ENCODE results near the gene TPRG1L.

- TF ChIP-seq POLR2A (IDR thresholded peaks at IDR 0.05; ENCODE audit: low read depth, low read length) (no peak), CTCF (conservative IDR thresholded peaks at IDR 0.05; ENCODE audit: low read depth, low read length) (no peak), RFX5 (IDR thresholded peaks at IDR 0.05; ENCODE audit: low read depth, low read length) (no peak), MXI1 (IDR thresholded peaks at IDR 0.05; ENCODE audit: borderline replicate concordance, low read depth, low read length) (no peak), MAZ (IDR thresholded peaks at IDR 0.05; ENCODE audit: borderline replicate concordance, low read depth, low read length) (no peak), SMC3 (IDR thresholded peaks at IDR 0.05; ENCODE audit: low read depth, low read length) (no peak), CEBPB (IDR thresholded peaks at IDR 0.05; ENCODE audit: low read depth, low read length) (no peak), RAD21 (IDR thresholded peaks at IDR 0.05; ENCODE audit: low read length) (no peak), FOS (IDR thresholded peaks at IDR 0.05; ENCODE audit: low read depth, low read length) (no peak), MAFK (IDR thresholded peaks at IDR 0.05; ENCODE audit: low read depth, low read length) (no peak), CHD1 (IDR thresholded peaks at IDR 0.05; ENCODE audit: low read depth, low read length) (no peak), ELK1 (IDR thresholded peaks at IDR 0.05; ENCODE audit: borderline replicate concordance, low read depth, low read length) (no peak), USF2 (IDR thresholded peaks at IDR 0.05; ENCODE audit: low read depth, low read length) (no peak), BHLHE40 (IDR thresholded peaks at IDR 0.05; ENCODE audit: low read depth, low read length) (no peak)
These were observed 4.1 kb upstream of the TPRG1L start for GRCh38 chr1:3620708-3621107.

Measured in IMR-90 (cell line).